Activated CD4-positive, CD25-positive, alpha-beta regulatory T cell (primary cell): ENCODE measurements around the gene TEKT2.

Experiments
- DNase-seq, 4 experiments: peaks; one replicate each; lab custom pipeline; 2025; lab: John Stamatoyannopoulos, UW

Gene TEKT2

DNA sequence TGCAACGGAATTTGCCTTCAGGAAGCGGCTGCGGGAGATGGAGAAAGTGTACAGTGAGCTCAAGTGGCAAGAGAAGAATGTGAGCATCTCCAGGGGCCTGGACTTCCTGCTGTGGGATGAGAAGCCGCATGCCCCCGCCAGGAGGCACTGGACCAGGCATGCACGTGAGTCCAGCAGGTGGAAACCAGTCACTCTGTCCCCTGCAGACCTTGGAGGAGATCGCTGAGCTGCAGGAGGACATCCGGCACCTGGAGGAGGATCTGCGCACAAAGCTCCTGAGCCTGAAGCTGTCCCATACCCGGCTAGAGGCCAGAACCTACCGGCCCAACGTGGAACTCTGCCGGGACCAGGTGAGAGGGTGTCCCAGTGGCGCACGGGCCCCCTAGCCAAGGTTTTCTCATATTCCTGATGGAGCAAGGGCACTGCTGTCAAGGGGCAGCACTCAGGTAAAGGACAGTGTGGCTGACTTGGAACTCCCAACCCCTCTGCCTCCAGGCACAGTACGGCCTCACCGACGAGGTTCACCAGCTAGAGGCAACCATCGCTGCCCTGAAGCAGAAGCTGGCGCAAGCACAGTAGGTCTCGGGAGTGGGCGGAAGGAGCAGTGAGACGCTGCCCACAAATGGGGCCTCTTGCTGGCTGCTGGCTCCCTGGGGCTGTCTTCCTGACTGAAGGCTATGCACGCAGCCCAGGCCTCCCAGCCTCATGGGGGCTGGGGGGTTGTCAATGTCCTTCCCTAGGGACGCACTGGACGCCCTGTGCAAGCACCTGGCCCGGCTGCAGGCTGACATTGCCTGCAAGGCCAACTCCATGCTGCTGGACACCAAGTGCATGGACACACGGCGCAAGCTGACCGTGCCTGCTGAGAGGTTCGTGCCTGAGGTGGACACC lies 3.6 kb downstream of the TEKT2 start:
- DNase-seq = no peak

DNA sequence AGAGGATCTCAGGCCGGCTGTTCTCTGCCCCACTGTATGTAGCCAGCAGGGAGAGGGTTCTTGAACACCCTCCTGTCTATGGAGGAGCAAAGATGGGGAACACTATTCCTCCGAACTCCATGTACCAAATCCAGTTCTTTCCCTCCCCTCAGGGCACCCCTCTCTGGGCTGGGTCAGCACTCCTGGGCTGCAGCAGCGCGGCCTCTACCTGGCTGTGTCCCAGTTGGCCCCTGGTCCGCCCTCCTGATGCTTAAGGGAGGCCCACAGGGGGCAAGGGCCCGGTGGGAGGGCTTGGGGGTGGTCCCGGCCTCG lies 4.3 kb downstream of the TEKT2 start:
- no peak for DNase-seq

DNA sequence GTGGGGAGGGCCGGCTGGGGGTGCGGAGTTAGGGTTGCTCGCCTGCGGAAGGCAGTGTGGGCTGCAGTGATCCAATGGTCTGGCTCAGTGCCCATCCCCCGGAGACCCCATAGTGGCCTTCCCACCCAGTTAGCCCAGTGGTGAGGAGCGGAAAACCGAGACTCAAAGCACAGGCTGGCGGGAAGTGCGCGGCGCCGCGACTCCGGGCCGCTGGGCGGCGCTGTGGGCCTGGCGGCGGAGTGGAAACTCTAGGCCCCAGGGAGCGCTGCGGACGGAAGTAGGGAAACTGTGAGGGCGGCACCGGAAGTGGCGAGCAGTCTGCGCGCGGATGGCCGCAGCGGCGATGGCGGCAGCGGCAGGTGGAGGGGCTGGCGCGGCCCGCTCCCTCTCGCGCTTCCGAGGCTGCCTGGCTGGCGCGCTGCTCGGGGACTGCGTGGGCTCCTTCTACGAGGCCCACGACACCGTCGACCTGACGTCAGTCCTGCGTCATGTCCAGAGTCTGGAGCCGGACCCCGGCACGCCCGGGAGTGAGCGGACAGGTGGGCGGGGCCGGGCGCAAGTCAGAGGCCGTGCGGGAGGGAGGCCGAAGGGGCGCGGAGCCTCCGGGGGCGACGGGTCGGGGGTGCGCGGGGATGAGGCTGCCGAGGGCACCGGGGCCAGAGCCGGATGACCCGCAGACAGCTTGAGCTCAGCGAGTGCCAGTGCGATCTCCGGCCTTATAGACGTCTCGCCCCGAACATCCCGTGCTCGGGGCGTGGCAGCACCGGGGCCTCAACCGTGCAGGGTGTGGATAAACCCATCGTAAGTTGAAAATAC lies 4.9 kb downstream of the TEKT2 start, which contains the start of gene ADPRS:
Gene ADPRS, plus strand, starts transcription at position 316 of the 816 bp plus-strand sequence. Its CDS starts 13 bp downstream, at position 329.
- DNase-seq = peak; percentile 76 to 83 (median 80)

DNA sequence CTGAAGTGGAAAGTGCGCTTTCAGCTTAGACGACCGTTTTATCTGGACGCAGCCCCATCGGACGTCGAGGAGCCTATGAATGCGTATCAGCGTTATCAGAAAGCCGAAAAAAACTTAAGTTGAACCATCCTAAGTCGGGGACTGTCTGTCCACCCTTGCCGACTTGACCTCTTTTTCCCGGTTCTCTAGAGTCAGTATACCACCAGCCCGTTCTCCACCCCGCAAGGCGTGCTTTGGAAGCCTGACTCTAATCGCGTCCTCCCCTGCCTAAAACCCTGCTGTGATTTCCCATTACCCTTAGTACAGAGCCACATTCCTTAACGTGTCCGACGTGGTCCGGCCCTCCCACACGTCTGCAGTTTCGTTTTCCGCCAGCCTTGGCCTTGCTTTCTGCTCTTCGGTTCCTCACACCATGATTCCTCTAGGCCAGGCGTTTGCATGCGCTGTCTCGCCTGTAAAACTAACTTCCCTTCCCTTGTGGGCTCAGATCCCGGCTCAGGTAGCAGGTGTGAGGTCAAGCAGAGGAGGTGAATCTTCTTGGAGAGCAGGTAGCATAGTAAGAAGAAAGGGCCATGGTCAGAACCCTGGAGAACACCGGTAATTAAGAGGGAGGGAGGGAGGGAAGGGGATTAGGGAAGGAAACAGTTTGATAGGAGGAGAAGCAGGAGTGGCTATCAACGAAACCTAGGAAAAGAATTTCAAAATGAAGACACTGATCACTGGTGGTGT lies 5.7 kb downstream of the TEKT2 start:
- no peak for DNase-seq

DNA sequence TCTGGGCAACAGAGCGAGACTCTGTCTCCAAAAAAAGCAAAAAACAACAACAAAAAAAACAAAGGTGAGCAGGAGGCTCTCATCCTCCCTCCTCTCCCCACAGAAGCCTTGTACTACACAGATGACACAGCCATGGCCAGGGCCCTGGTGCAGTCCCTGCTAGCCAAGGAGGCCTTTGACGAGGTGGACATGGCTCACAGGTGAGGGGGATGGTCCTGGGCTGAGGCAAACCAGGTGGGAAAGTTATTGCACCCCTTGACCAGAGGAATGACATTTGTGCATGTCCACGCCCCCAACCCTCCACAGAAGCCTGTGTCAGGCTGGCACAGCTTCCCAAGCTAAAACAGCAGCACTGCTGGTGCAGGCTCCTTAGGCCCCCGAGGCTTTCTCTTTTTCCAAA lies 7.2 kb downstream of the TEKT2 start:
- DNase-seq = no peak

DNA sequence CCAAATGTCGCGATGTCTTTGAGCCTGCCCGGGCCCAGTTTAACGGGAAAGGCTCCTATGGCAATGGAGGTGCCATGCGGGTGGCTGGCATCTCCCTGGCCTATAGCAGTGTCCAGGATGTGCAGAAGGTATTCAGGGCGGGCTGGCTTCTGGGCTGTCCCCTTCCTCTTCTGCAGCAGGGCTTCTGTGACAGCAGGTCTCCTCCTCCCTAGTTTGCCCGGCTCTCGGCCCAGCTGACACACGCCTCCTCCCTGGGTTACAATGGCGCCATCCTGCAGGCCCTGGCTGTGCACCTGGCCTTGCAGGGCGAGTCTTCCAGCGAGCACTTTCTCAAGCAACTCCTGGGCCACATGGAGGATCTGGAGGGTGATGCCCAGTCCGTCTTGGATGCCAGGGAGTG lies 7.8 kb downstream of the TEKT2 start:
- DNase-seq = no peak

DNA sequence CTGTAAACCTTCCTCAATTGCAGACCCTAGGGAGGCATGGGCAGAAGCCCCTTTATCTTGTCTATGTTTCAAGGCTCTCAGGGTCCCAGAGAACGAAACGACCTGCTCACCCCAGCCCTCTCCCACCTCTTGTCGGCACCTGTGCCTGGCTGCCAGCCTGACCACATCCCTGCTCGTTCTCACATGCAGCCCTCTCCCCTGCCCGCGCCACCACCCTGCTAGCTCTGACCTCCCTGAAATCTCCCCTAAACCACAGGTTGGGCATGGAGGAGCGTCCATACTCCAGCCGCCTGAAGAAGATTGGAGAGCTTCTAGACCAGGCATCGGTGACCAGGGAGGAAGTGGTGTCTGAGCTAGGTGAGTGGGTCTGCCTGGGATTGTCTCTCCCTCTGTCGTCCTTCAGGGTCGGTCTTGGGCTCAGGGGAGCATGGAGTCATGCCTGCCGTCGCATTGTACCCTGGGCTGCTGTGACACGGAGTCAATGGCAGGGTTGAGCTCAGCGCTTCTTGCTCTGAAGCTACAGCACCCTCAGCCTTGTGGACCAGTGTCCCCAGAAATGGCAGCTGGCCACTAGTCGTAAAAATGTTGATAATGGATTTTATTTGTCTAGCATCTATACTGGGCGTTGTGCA lies 8.4 kb downstream of the TEKT2 start:
- DNase-seq = no peak

DNA sequence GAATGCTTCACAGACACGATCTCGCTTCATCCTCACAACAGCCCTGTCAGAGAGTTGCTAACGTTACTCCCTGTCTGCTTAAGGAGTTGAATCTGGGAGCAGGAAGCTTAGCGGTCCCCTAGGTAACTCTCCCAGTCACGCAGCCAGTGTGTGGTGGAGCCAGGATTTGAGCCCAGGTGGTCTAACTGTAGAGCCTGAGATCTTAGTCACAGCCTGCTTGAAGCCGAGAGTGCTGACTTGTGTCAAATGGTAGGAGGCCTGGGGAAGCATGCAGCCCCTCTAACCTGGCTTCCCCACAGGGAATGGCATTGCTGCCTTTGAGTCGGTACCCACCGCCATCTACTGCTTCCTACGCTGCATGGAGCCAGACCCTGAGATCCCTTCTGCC lies 8.9 kb downstream of the TEKT2 start:
- DNase-seq = no peak

DNA sequence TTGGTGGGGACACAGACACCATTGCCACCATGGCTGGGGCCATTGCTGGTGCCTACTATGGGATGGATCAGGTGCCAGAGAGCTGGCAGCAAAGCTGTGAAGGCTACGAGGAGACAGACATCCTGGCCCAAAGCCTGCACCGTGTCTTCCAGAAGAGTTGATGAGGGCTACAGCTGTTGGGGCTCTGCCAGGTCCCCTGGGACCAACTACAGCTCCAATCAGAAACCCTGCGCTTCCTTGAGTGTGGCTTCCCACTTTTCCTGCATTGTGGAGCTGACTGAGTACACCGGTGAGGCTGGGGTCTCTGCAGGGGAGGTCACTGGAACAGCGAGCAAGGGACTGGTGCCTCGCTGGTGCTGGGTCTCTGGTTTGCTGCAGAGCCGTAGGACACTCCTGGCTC lies 9.3 kb downstream of the TEKT2 start:
- DNase-seq = no peak

DNA sequence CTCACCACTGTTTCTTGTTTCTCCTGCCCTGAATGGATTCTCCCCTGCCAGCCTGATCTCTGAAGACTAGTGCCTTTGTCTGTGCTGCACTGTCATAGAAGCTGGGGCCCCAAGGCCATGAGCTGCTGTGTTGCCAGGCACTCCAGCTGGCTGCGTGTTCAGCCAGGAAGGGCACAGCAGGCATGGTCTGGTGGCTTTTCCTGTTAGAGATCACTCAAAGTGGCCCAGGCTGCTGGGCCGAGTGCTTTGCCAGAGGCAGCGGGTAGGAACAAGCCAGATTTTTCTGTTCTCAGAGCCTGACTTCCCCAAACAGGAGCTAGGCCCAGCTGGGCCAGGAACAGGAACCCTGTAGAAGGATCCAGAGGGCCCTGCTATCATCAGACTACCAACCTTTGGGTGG lies 10.0 kb downstream of the TEKT2 start:
- DNase-seq = no peak

DNA sequence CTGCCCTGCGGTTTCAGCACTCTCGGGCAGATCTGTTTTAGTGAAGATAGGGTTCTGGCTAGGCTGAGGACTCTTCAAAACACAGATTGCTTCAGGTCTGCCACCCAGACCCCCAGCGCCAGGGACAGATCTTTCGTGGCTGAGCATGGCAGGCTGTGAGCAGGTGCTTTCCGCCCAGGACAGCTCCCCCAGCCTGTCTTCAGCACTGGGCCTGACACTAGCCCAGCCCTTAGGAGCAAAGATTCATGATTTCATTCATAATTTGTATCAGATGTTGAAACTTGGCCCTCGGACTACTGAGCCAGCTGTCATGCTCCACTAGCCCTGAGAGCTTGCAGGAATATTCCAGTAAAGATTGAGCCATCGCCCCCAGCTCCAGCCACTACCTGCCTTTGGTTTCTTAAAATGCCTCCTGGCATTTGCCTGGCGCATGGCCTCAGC lies 10.7 kb downstream of the TEKT2 start:
- no peak for DNase-seq

DNA sequence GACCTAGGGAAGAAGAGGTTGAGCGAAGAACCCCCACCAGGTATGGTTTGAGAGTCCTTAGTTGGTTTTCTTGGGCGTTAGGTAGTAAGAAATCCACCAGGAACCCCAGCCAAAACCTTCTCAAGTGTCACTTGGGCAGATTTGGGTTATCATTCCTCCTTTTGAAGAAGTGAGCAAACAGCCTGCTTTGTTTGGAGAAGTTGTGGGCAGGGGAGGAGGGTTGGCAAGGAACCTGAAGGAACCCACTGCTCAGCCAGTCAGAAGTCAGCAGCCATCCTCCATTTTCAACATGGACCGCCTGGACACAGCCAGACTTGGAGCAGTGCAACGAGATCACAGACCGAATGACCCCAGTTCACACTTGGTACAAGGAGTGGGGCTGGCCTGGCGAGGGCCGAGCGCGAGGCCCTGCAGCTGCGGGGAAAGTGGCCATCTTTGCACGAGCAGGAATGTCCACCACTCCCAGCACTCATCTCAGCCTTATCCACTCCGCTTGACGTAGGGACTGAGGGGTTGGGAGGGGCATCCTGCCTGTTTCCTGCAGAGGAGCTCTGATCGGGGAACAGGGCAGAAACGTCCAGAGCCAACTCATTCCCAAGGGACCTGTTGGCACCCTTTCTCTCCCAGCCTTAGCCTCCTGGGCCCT lies 12.0 kb downstream of the TEKT2 start:
- no peak for DNase-seq

DNA sequence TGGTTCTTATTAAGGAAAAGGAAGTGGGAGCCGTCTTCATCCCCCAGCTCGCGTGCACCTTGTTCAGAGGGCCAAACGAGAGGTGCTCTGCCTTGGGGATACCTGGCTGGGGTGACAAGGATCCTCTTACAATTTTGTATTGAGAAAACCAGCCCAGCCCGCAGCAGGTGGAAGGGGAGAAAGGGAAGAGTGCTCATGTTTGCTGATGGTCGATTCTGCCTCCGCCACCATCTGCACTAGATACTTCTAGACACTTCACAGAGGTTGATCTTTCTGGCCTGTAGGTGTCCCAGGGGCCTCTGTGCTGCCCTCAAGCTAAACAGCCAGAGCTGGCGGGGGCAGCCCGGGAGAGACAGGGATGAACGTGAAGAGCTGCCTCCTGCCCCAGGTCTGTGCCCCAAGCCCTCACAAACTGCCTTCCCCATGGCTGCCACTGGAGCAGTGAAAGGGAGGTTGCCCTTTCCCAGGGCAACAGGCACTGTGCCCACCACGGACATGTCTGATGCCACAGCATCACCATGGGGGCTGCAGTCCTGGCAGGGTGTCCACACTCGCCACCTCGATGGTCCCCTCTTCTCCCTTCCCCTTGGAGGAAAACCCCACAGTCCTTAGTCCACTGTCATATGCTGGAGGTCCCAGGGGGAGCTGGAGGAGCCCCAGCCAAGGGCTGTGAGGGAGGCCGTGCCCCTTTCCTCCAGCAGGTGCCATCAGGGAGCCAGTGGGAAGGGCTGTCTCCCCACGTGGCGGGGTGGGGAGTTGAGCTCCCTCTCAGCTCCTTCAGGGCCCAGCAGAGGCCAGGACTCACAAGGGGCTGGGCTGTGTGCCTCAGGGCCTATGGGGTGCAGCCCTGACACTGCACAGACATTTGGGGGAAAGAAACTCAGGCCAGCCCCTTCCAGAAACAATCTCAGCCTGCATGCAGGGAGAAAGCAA lies 12.9 kb downstream of the TEKT2 start:
- DNase-seq = no peak

DNA sequence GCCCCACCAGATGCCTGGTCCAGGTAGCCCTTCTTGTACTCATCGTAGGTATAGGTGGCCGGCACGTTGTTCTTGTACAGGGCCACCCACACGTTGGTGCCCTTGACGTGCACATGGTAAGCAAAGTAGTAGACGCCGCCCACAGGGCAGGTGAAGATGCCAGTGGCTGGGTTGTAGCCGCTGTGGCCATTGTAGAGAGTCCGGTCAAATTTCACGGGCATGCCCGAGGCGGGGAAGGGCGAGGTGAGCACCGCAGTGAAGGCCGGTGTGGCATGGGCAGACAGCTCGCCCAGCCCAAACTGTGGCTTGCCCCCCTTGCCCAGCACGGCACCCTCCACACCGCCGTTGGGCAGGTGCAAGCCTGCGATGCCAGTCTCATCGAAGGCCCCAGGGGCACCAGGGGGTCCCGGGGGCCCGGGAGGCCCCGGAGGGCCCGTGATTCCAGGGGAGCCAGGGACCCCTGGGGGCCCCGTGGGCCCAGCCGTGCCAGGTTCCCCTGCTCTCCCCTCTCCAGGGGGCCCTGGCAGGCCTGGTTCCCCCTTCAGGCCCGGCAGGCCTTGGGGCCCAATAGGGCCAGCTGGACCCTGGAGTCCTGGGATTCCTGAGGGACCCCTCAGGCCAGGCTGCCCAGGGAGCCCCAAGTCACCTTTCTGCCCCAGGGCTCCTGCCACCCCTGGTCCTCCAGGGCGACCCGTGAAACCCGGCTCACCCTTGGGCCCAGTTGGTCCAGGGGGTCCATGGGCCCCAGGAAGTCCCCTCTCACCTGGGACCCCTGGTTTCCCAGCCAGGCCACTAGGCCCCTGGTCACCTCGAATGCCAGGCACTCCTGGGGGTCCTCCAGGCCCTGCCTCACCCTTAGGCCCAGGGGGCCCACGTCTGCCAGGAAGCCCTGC lies 14.0 kb downstream of the TEKT2 start:
- no peak for DNase-seq

DNA sequence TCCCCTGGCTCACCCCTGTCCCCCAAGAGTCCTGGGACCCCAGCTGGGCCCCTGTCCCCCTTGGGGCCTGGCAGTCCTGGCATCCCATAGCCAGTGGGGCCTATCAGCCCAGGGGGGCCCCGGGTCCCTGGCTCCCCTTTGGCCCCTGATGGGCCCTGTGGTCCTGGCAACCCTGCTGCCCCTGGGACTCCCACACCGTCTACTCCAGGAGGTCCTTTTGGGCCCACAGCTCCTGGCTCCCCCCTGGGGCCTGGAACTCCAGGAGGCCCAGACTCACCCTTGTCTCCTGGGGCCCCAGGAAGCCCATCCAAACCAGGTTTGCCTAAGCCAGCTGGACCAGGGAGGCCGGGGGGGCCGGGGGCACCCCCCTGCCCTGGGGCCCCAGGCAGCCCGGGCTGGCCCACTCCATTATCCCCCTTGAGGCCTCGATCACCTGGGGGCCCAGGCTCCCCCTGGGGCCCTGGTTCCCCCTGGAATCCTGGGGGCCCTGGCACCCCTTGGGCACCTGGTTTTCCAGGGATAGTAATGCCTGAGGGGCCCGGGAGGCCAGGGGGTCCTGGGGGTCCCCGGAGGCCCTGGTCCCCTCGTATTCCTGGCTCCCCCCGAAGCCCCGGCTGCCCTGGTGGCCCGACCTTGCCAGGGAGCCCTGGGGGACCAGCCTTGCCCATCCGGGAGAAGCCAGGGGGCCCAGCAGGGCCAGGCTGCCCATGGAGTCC lies 14.9 kb downstream of the TEKT2 start:
- DNase-seq = no peak

DNA sequence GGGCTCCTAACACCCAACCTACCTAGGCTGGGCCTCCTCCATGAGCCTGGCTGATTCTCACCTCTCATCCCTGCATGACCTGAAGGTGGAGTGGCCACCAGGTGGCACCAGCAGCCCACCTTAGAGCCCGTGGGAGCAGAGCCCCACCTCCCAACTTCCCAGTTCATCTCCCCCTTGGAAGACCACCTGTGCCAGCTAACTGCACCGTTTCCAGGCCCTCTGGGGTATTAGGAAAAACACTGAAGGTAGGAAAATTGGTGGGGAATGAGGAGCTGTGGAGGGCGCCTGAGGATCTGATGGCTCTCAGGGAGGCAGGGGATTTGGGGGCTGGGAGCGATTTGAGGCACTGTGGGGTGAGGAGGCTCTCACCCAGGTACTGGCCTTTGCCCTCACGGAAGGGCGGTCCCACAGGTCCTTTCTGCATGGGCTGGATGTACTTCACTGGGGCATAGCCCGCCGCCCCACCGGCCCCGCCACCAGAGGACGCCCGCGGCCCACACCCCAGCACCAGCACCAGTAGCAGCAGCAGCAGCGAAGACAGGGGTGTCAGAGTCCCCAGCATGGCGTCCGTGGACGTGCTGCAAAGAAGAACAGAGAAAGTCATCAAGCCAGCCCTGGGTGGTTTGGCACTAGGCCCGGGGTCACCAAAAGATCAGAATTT lies 15.9 kb downstream of the TEKT2 start:
- DNase-seq = peak; percentile 53 to 71 (median 55)

DNA sequence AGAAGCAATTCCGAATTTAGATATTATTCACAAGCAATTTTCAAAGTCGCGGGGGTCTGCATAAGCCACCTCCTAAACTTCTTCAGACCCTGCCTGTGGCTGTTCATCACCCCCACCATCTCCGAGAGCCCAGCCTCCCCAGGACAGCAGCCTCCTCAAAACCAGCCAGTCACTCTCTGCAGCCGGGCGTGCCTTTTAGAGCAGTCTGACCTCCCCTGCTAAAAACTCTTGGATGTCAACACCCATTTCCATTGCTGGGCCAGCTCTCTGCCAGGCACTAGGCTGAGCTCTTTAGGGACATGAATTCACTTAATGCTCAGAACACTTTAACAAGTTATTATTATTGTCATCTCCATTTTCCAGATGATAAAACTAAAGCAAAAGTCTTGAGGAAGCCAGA lies 16.5 kb downstream of the TEKT2 start:
- no peak for DNase-seq

DNA sequence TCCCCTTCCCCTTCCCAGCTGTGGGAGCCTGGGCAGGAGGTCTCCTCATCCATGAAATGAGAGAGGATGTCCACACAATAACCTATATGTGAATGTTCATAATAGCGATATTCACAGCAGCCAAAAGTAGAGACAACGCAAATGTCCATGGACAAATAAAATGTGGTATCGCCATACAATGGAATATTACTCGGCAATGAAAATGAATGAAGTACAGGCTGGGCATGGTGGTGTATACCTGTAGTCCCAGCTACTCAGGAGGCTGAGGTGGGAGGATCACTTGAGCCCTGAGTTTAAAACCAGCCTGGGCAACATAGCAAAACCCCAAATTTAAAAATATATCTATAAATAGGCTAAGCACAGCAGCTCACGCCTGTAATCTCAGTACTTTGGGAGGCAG lies 17.7 kb downstream of the TEKT2 start:
- no peak for DNase-seq
